Measurements from ENCODE around the gene AMBP.

The AMBP gene

GRCh38 chr9:114094971-114095370 is 16.9 kb upstream of the AMBP start:
- no peaks in the 10 kb centered on the region for H3K79me2 ChIP-seq (ENCODE audit: insufficient read depth, low read length)
- no peak overlapping the region for H3K9ac ChIP-seq (ENCODE audit: low read depth, low read length, poor library complexity, severe bottlenecking)
- no peaks in the 10 kb centered on the region for H3K9me3 ChIP-seq (ENCODE audit: insufficient read depth, low read depth, low read length)
- H3K27me3 ChIP-seq (ENCODE audit: insufficient read depth, low read length, poor library complexity, severe bottlenecking), result no peaks in the 10 kb centered on the region
- H3K36me3 ChIP-seq (ENCODE audit: insufficient read depth, low read length), result no peaks in the 10 kb centered on the region
- H3K9me2 ChIP-seq (replicated peaks; ENCODE audit: low read depth, low read length), result no peaks in the 10 kb centered on the region
- H3K4me3 ChIP-seq (ENCODE audit: low read length, poor library complexity, severe bottlenecking), result no peak overlapping the region
- no peak overlapping the region for H3K4me2 ChIP-seq (ENCODE audit: low read depth, low read length, poor library complexity, severe bottlenecking)
- H3F3A ChIP-seq (ENCODE audit: low read depth), result no peaks in the 10 kb centered on the region
- H3K4me1 ChIP-seq (ENCODE audit: insufficient read depth, low read length, poor library complexity, severe bottlenecking), result no peaks in the 10 kb centered on the region
- no peaks in the 10 kb centered on the region for H4K20me1 ChIP-seq (ENCODE audit: insufficient read depth, low read length, poor library complexity, severe bottlenecking)
- no peak overlapping the region for H2AFZ ChIP-seq (ENCODE audit: low read length)
- TF ChIP-seq EZH2phosphoT487 (IDR thresholded peaks at IDR 0.05; ENCODE audit: borderline replicate concordance), result no peak
- TF ChIP-seq, protein P1, sequence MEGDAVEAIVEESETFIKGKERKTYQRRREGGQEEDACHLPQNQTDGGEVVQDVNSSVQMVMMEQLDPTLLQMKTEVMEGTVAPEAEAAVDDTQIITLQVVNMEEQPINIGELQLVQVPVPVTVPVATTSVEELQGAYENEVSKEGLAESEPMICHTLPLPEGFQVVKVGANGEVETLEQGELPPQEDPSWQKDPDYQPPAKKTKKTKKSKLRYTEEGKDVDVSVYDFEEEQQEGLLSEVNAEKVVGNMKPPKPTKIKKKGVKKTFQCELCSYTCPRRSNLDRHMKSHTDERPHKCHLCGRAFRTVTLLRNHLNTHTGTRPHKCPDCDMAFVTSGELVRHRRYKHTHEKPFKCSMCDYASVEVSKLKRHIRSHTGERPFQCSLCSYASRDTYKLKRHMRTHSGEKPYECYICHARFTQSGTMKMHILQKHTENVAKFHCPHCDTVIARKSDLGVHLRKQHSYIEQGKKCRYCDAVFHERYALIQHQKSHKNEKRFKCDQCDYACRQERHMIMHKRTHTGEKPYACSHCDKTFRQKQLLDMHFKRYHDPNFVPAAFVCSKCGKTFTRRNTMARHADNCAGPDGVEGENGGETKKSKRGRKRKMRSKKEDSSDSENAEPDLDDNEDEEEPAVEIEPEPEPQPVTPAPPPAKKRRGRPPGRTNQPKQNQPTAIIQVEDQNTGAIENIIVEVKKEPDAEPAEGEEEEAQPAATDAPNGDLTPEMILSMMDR (conservative IDR thresholded peaks at IDR 0.05; ENCODE audit: low read length), result no peak

- no peaks in the 10 kb centered on the region for H3K9me3 ChIP-seq (ENCODE audit: insufficient read depth, low read depth, low read length)
- no peaks in the 10 kb centered on the region for H4K20me1 ChIP-seq (ENCODE audit: insufficient read depth, low read length, poor library complexity, severe bottlenecking)
- no peak for TF ChIP-seq EZH2phosphoT487 (IDR thresholded peaks at IDR 0.05; ENCODE audit: borderline replicate concordance)
- TF ChIP-seq, protein P1 (conservative IDR thresholded peaks at IDR 0.05; ENCODE audit: low read length), result no peak
- H2AFZ ChIP-seq (ENCODE audit: low read length), result no peak overlapping the region
- H3F3A ChIP-seq (ENCODE audit: low read depth), result no peaks in the 10 kb centered on the region
- no peak overlapping the region for H3K4me3 ChIP-seq (ENCODE audit: low read length, poor library complexity, severe bottlenecking)
- no peak overlapping the region for H3K9ac ChIP-seq (ENCODE audit: low read depth, low read length, poor library complexity, severe bottlenecking)
- H3K79me2 ChIP-seq (ENCODE audit: insufficient read depth, low read length), result no peaks in the 10 kb centered on the region
- no peaks in the 10 kb centered on the region for H3K4me1 ChIP-seq (ENCODE audit: insufficient read depth, low read length, poor library complexity, severe bottlenecking)
- no peaks in the 10 kb centered on the region for H3K9me2 ChIP-seq (replicated peaks; ENCODE audit: low read depth, low read length)
- H3K27me3 ChIP-seq (ENCODE audit: insufficient read depth, low read length, poor library complexity, severe bottlenecking), result no peaks in the 10 kb centered on the region
- H3K36me3 ChIP-seq (ENCODE audit: insufficient read depth, low read length), result no peaks in the 10 kb centered on the region
- no peak overlapping the region for H3K4me2 ChIP-seq (ENCODE audit: low read depth, low read length, poor library complexity, severe bottlenecking)
Measured at GRCh38 chr9:114093761-114094505, 15.8 kb upstream of the AMBP start.

DNA sequence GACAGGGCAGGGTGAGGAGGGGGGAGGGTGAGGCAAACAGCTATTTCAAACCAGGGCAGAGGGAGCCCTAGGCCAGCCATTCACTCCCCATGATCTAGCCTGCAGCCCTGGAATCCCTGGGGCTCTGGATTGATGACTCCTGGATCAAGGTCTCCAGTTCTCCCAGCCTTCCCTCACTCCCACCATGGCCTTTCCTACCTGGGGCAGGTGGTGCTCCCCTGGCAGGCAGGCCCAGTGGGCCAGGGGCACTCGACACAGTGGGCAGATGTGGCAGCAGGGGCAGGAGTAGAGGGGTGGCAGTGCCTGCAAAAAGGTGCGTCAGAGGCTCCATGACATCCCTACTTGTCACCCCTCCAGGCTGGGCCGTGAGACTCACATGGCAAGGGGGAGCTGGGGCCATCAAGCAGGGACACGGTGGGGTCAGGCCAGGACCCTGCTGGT is 15.0 kb upstream of the AMBP start:
- no peaks in the 10 kb centered on the region for H3K9me2 ChIP-seq (replicated peaks; ENCODE audit: low read depth, low read length)
- H3K9me3 ChIP-seq (ENCODE audit: insufficient read depth, low read depth, low read length), result no peaks in the 10 kb centered on the region
- no peak overlapping the region for H3K4me3 ChIP-seq (ENCODE audit: low read length, poor library complexity, severe bottlenecking)
- no peaks in the 10 kb centered on the region for H4K20me1 ChIP-seq (ENCODE audit: insufficient read depth, low read length, poor library complexity, severe bottlenecking)
- H3K9ac ChIP-seq (ENCODE audit: low read depth, low read length, poor library complexity, severe bottlenecking), result no peak overlapping the region
- H3K27me3 ChIP-seq (ENCODE audit: insufficient read depth, low read length, poor library complexity, severe bottlenecking), result no peaks in the 10 kb centered on the region
- TF ChIP-seq, protein P1 (conservative IDR thresholded peaks at IDR 0.05; ENCODE audit: low read length), result no peak
- no peak for TF ChIP-seq EZH2phosphoT487 (IDR thresholded peaks at IDR 0.05; ENCODE audit: borderline replicate concordance)
- H3K4me1 ChIP-seq (ENCODE audit: insufficient read depth, low read length, poor library complexity, severe bottlenecking), result no peaks in the 10 kb centered on the region
- H3K4me2 ChIP-seq (ENCODE audit: low read depth, low read length, poor library complexity, severe bottlenecking), result no peak overlapping the region
- H3F3A ChIP-seq (ENCODE audit: low read depth), result no peaks in the 10 kb centered on the region
- no peak overlapping the region for H2AFZ ChIP-seq (ENCODE audit: low read length)
- no peaks in the 10 kb centered on the region for H3K36me3 ChIP-seq (ENCODE audit: insufficient read depth, low read length)
- no peaks in the 10 kb centered on the region for H3K79me2 ChIP-seq (ENCODE audit: insufficient read depth, low read length)
